ENCODE results near the gene RNLS. TPM values are rescaled to one million over a fixed set of nuclear protein-coding genes. Genes with fewer than 3 reads are reported as not detected.

The RNLS gene
- total and polyA plus RNA-seq, 2 of the 8 experiments (the other 6 are each of a cell fraction or from before 2014, with no cell fraction given) = 7.5 to 12.7 TPM

DNA sequence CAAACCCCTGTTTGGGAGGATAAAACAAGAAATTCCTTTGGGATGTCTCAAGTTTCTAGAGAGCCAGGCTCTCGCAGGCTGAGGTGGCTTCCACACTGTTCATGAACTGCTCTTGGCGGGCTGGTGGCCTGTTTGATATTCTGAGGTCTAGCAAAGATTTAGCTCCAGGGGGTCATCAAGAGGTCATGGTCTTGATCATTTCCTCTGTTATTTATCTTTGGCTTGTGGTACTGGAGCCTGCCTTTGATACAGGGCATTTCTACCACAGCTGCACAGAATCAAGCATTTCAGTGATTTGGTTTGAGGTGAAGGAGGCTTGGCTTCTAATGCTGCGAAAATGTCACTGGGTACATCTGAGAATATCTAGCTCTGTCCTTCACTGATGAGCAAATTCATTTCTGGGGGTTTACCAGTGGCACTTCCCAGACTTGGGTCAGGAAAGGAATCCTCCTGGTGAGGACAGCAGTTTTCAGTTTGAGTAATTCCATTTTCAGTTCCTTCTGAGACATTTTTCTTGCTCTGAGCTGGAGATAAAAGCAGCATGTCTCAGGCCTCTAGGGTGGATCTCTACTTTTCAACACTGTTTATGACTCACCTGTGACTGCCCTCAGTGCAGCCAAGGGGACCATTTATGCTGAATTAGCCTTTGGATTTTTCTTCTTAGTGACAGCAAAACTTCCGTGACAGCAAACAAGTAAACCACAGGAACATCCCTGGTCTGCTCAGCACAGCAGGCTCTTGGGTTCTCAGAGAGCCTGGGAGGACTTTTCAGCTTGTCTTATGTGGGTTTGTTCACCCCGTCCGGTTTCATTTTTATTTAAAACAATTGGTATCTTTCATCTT is 312.0 kb downstream of the RNLS start:
- H3K23me2 ChIP-seq (ENCODE audit: low read depth, low read length) = no peaks in the 10 kb centered on the region; the same call in 1 of the 2 replicates
- H3K4me3 ChIP-seq (ENCODE audit: extremely low read depth in 1 of 4, insufficient read depth in 2 of 4, low read depth in 3 of 4, low read length in 4 of 4) = no peak overlapping the region
- H3K14ac ChIP-seq (ENCODE audit: insufficient read length) = no peak overlapping the region
- no peaks in the 10 kb centered on the region for H3K79me2 ChIP-seq (ENCODE audit: control insufficient read depth in 1 of 2, insufficient read depth in 2 of 2, low read length in 2 of 2)
- no peaks in the 10 kb centered on the region for H3K4me1 ChIP-seq (replicated peaks in 1 of 4; ENCODE audit: control insufficient read depth in 3 of 4, insufficient read depth in 4 of 4, low read length in 3 of 4)
- no peak overlapping the region for H3K18ac ChIP-seq (ENCODE audit: extremely low read depth, low read length)
- no peaks in the 10 kb centered on the region for H3K36me3 ChIP-seq (ENCODE audit: control insufficient read depth in 2 of 4, insufficient read depth in 4 of 4, low read length in 3 of 4)
- no peak overlapping the region for H2BK120ac ChIP-seq (replicated peaks; ENCODE audit: low read depth, low read length)
- ChIA-PET POLR2A (ENCODE audit: partially characterized antibody) (no interaction called here), CTCF (ENCODE audit: partially characterized antibody) (interaction anchor here (1.0 to 1.2 kb wide), 2 partner anchors 39 to 118 kb away, joined by 3 to 4 read pairs; no protein-coding TSS in a partner anchor)
- no peak overlapping the region for H2BK12ac ChIP-seq (ENCODE audit: low read depth, low read length)
- H3K9ac ChIP-seq (replicated peaks in 1 of 4; ENCODE audit: extremely low read depth in 1 of 4, low read depth in 3 of 4, low read length in 3 of 4) = no peak overlapping the region
- H3K79me1 ChIP-seq (ENCODE audit: low read depth, low read length) = no peaks in the 10 kb centered on the region
- no peak overlapping the region for H4K5ac ChIP-seq (ENCODE audit: insufficient read length, low read depth, low read length)
- FAIRE-seq (no peak), DNase-seq (ENCODE audit: low read depth in 1 of 2, low spot score in 2 of 2) (no peak)
- 90% methylated on average over 6 of the region's 6 CpGs; no CpG with 5 or more reads in 1 of the 2 experiments for WGBS, 2 experiments (ENCODE audit: extremely low coverage in 1 of 2, insufficient coverage in 1 of 2, insufficient read length in 1 of 2, insufficient replicate concordance in 2 of 2, low coverage in 1 of 2, low lambda C conversion rate in 2 of 2, missing lambda C conversion rate in 1 of 2)
- no peaks in the 10 kb centered on the region for H3K27me3 ChIP-seq (replicated peaks in 1 of 4; ENCODE audit: control insufficient read depth in 3 of 4, extremely low read depth in 1 of 4, insufficient read depth in 3 of 4, low read length in 3 of 4)
- no peak overlapping the region for H4K91ac ChIP-seq (replicated peaks; ENCODE audit: insufficient read length, low read length)
- H4K20me1 ChIP-seq (replicated peaks in 1 of 2; ENCODE audit: control insufficient read depth in 1 of 2, insufficient read depth in 2 of 2, low read length in 2 of 2) = no peaks in the 10 kb centered on the region
- no peak overlapping the region for H4K8ac ChIP-seq (ENCODE audit: extremely low read depth, insufficient read depth, low read length)
- no peak overlapping the region for H2BK5ac ChIP-seq (ENCODE audit: low read depth, low read length)
- no peak overlapping the region for H3K56ac ChIP-seq (replicated peaks; ENCODE audit: insufficient read length, low read depth, low read length)
- H3K27ac ChIP-seq (ENCODE audit: low read depth, low read length) = no peak overlapping the region
- no peak overlapping the region for H2BK20ac ChIP-seq (ENCODE audit: low read length)
- no peak overlapping the region for H2BK15ac ChIP-seq (ENCODE audit: low read length)
- no peak overlapping the region for H3K4ac ChIP-seq (replicated peaks; ENCODE audit: insufficient read length, low read depth, low read length)
- no peak overlapping the region for H2AFZ ChIP-seq (ENCODE audit: low read length)
- no peak overlapping the region for H3K23ac ChIP-seq (ENCODE audit: insufficient read length)
- H3K4me2 ChIP-seq (ENCODE audit: insufficient read depth in 1 of 2, low read depth in 2 of 2, low read length in 2 of 2) = no peak overlapping the region
- H3K9me3 ChIP-seq (ENCODE audit: insufficient read depth in 2 of 2, low read depth in 1 of 2, low read length in 1 of 2) = no peaks in the 10 kb centered on the region
- H2AK5ac ChIP-seq (ENCODE audit: low read depth, low read length) = no peak overlapping the region
- no peak for TF ChIP-seq RNF2 (IDR thresholded peaks at IDR 0.05; ENCODE audit: borderline replicate concordance, low read depth, low read length, missing control alignments, poor library complexity, severe bottlenecking)
- no peak for TF ChIP-seq SIN3A (conservative IDR thresholded peaks at IDR 0.05 in 1 of 2, IDR thresholded peaks at IDR 0.05 in 1 of 2; ENCODE audit: low read depth in 1 of 2, low read length in 2 of 2)
- TF ChIP-seq JUN (IDR thresholded peaks at IDR 0.05; ENCODE audit: low read depth, low read length) = no peak
